MM.1S (cell line): ENCODE data around the gene TTC13.

Experiments used
- EZH2 ChIP-seq: fragments of 300-600 bp; sonication (generic); optimal IDR thresholded peaks from 2 replicates; pipeline ENCODE3; 2017; ENCODE audit warnings: low read depth, mild to moderate bottlenecking, antibody characterized with exemption, low read length, mixed read lengths
- TF ChIP-seq, protein P1 (sequence below): fragments of 300-600 bp; sonication (generic); IDR thresholded peaks from 2 replicates; pipeline ENCODE4 v1.5.1; 2016; ENCODE audit warnings: antibody characterized with exemption, low read length, mixed read lengths

DNA sequence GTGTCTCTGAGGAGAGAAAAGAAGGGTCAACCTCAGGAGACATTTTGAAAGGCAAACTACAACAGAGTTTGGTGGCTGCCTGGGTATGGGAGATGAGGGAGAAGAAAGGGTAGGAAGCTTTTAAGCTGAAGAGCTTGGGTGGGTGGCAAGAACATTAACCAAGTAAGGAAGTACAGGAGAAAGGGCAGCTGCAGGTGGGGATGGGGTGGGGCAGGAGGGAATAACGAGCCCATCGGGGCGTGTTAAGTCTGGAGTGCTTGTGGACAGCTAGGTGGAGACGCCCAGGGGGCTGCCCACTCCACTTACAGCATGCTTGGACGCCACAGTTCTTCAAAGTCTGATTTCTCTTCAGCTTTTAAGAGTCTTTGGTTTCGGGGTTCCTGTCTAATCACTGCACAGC is 42.8 kb downstream of the TTC13 start:
- TF ChIP-seq, protein P1, sequence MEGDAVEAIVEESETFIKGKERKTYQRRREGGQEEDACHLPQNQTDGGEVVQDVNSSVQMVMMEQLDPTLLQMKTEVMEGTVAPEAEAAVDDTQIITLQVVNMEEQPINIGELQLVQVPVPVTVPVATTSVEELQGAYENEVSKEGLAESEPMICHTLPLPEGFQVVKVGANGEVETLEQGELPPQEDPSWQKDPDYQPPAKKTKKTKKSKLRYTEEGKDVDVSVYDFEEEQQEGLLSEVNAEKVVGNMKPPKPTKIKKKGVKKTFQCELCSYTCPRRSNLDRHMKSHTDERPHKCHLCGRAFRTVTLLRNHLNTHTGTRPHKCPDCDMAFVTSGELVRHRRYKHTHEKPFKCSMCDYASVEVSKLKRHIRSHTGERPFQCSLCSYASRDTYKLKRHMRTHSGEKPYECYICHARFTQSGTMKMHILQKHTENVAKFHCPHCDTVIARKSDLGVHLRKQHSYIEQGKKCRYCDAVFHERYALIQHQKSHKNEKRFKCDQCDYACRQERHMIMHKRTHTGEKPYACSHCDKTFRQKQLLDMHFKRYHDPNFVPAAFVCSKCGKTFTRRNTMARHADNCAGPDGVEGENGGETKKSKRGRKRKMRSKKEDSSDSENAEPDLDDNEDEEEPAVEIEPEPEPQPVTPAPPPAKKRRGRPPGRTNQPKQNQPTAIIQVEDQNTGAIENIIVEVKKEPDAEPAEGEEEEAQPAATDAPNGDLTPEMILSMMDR = no peak
- no peak for TF ChIP-seq EZH2
